ENCODE measurements around the gene ULK3. TPM values are rescaled to one million over a fixed set of nuclear protein-coding genes. Genes with fewer than 3 reads are reported as not detected.

Gene ULK3
- total RNA-seq, 1 donor from 2014 or later = 25.6 TPM

- DNase-seq (ENCODE audit: low spot score) = peak; percentile 81
- intact Hi-C loops (cut with DNase I) = no loop called here
Measured at GRCh38 chr15:74869726-74870407, 26.9 kb upstream of the ULK3 start.

GRCh38 chr15:74869372-74869725 is 26.4 kb upstream of the ULK3 start:
- DNase-seq (ENCODE audit: low spot score) = no peak
- intact Hi-C loops (cut with DNase I) = no loop called here

GRCh38 chr15:74868059-74868458 is 25.1 kb upstream of the ULK3 start:
- DNase-seq (ENCODE audit: low spot score) = no peak
- intact Hi-C loops (cut with DNase I) = no loop called here

- no peak for DNase-seq (ENCODE audit: low spot score)
- intact Hi-C loops (cut with DNase I) = no loop called here
Measured at GRCh38 chr15:74867466-74868038, 24.6 kb upstream of the ULK3 start.

GRCh38 chr15:74866090-74866489 is 23.1 kb upstream of the ULK3 start:
- intact Hi-C loops (cut with DNase I) = no loop called here
- DNase-seq (ENCODE audit: low spot score) = no peak

- intact Hi-C loops (cut with DNase I) = no loop called here
- DNase-seq (ENCODE audit: low spot score) = no peak
Measured at GRCh38 chr15:74865316-74865715, 22.4 kb upstream of the ULK3 start.

GRCh38 chr15:74864296-74864695 is 21.3 kb upstream of the ULK3 start:
- intact Hi-C loops (cut with DNase I) = no loop called here
- DNase-seq (ENCODE audit: low spot score) = no peak

- DNase-seq (ENCODE audit: low spot score) = no peak
- intact Hi-C loops (cut with DNase I) = no loop called here
Measured at GRCh38 chr15:74863239-74864056, 20.5 kb upstream of the ULK3 start.

GRCh38 chr15:74858369-74858740 is 15.4 kb upstream of the ULK3 start:
- intact Hi-C loops (cut with DNase I) = no loop called here
- no peak for DNase-seq (ENCODE audit: low spot score)

GRCh38 chr15:74857671-74858368 is 14.9 kb upstream of the ULK3 start:
- no peak for DNase-seq (ENCODE audit: low spot score)
- intact Hi-C loops (cut with DNase I) = no loop called here

- intact Hi-C loops (cut with DNase I) = no loop called here
- no peak for DNase-seq (ENCODE audit: low spot score)
Measured at GRCh38 chr15:74857082-74857655, 14.2 kb upstream of the ULK3 start.

GRCh38 chr15:74856537-74856936 is 13.6 kb upstream of the ULK3 start:
- DNase-seq (ENCODE audit: low spot score) = no peak
- intact Hi-C loops (cut with DNase I) = no loop called here

- DNase-seq (ENCODE audit: low spot score) = no peak
- intact Hi-C loops (cut with DNase I) = no loop called here
Measured at GRCh38 chr15:74855857-74856256, 12.9 kb upstream of the ULK3 start.

GRCh38 chr15:74854453-74855022 is 11.6 kb upstream of the ULK3 start:
- no peak for DNase-seq (ENCODE audit: low spot score)
- intact Hi-C loops (cut with DNase I) = no loop called here

- intact Hi-C loops (cut with DNase I) = no loop called here
- no peak for DNase-seq (ENCODE audit: low spot score)
Measured at GRCh38 chr15:74851960-74852359, 9.0 kb upstream of the ULK3 start.

GRCh38 chr15:74850393-74850792 is 7.4 kb upstream of the ULK3 start:
- intact Hi-C loops (cut with DNase I) = no loop called here
- DNase-seq (ENCODE audit: low spot score) = no peak

- intact Hi-C loops (cut with DNase I) = no loop called here
- DNase-seq (ENCODE audit: low spot score) = no peak
Measured at GRCh38 chr15:74847432-74847831, 4.5 kb upstream of the ULK3 start.

- intact Hi-C loops (cut with DNase I) = no loop called here
- DNase-seq (ENCODE audit: low spot score) = no peak
Measured at GRCh38 chr15:74845581-74845980, 2.6 kb upstream of the ULK3 start.

- intact Hi-C loops (cut with DNase I) = no loop called here
- DNase-seq (ENCODE audit: low spot score) = no peak
Measured at GRCh38 chr15:74845208-74845568, 2.2 kb upstream of the ULK3 start.

Data from cardiac septum (tissue), 1 donor.